PC-3 (cell line): ENCODE results near the gene CNST.

Experiments
- CTCF ChIP-seq: fragments of 300-600 bp; sonication (generic); conservative IDR thresholded peaks from 2 replicates; pipeline ENCODE4 v1.5.1; 2017; ENCODE audit warnings: antibody characterized with exemption, low read depth, mild to moderate bottlenecking, low read length
- EZH2 ChIP-seq: fragments of 300-600 bp; sonication (generic); IDR thresholded peaks from one replicate; pipeline ENCODE4 v1.6.1; 2017; ENCODE audit warnings: antibody characterized with exemption, mild to moderate bottlenecking, low read length; ENCODE audit not compliant: unreplicated experiment
- EZH2phosphoT487 ChIP-seq: fragments of 300-600 bp; sonication (generic); IDR thresholded peaks from 2 replicates; pipeline ENCODE4 v1.6.1; 2018; ENCODE audit warnings: mild to moderate bottlenecking, antibody characterized with exemption, low read length, borderline replicate concordance

GRCh38 chr1:246661451-246661850, 95.2 kb downstream of the CNST start:
- TF ChIP-seq EZH2phosphoT487: no peak
- no peak for TF ChIP-seq CTCF
- no peak for TF ChIP-seq EZH2
